Skeletal muscle tissue (tissue), 4 donors: ENCODE measurements around the gene LPAR5. TPM values are rescaled to one million over a fixed set of nuclear protein-coding genes. Genes with fewer than 3 reads are reported as not detected.
"Not testable (repeated sequence)": the region's sequence is repeated elsewhere in the genome, so short reads cannot be mapped to it uniquely, and the experiment has no call there.

ENCODE experiments used
- H3K27ac ChIP-seq: one replicate; pipeline ENCODE4 v1.7.0; 2013; ENCODE audit warnings: mild to moderate bottlenecking, low read depth, low read length, inconsistent platforms
- H3K27me3 ChIP-seq, 3 donors: one replicate each; pipeline ENCODE4 v1.7.0; 2013; ENCODE audit warnings: low read length in 3 of 3; ENCODE audit not compliant: control insufficient read depth in 3 of 3, insufficient read depth in 3 of 3
- H3K36me3 ChIP-seq, 3 donors: one replicate each; pipeline ENCODE4 v1.7.0; 2013; ENCODE audit warnings: low read length in 3 of 3; ENCODE audit not compliant: control insufficient read depth in 3 of 3, insufficient read depth in 3 of 3
- H3K4me1 ChIP-seq, 3 donors: one replicate each; pipeline ENCODE4 v1.7.0; 2013; ENCODE audit warnings: low read length in 3 of 3, mild to moderate bottlenecking in 3 of 3; ENCODE audit not compliant: control insufficient read depth in 3 of 3, insufficient read depth in 3 of 3
- H3K4me3 ChIP-seq, 3 donors: one replicate each; pipeline ENCODE4 v1.7.0; 2013; ENCODE audit warnings: low read length in 3 of 3
- H3K9ac ChIP-seq, 3 donors: one replicate each; pipeline ENCODE4 v1.7.0; 2013; ENCODE audit warnings: low read length in 3 of 3, mild to moderate bottlenecking in 3 of 3, moderate library complexity in 2 of 3, low read depth in 1 of 3
- H3K9me3 ChIP-seq, 3 donors: one replicate each; pipeline ENCODE4 v1.7.0; 2013; ENCODE audit warnings: low read length in 3 of 3; ENCODE audit not compliant: control insufficient read depth in 3 of 3
- total RNA-seq: library from RNA; depleted of rRNA; stranded (reverse); fragments of >200 nt; gene quantifications from one replicate; pipeline ENCODE4 v1.2.3, GENCODE V29; 2014
- donor health status: Osteomylitis.

The LPAR5 gene
- total RNA-seq, 1 donor from 2014 or later = 1.0 TPM

GRCh38 chr12:6592087-6592486 lies 43.7 kb downstream of the LPAR5 start:
- H3K9ac ChIP-seq = no peak overlapping the region
- no peaks in the 10 kb centered on the region for H3K4me1 ChIP-seq
- no peak overlapping the region for H3K4me3 ChIP-seq
- H3K9me3 ChIP-seq = no peaks in the 10 kb centered on the region
- H3K27ac ChIP-seq = no peak overlapping the region
- peaks cover 60 to 86% (median 79%) of the 10 kb centered on the region in 3 donors for H3K36me3 ChIP-seq
- no peaks in the 10 kb centered on the region for H3K27me3 ChIP-seq

DNA sequence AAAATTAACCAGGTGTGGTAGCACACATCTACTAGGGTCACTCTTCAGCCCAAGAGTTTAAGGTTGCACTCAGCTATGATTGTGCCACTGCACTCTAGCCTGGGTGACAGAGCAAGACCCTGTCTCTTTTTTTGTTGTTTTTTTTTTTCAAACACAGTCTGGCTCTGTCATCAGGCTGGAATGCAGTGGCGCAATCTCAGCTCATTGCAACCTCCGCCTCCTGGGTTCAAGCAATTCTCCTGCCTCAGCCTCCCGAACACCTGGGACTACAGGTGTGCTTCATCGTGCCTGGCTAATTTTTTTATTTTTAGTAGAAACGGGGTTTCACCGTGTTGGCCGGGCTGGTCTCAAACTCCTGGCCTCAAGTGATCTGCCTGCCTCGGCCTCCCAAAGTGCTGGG lies 49.2 kb downstream of the LPAR5 start:
- H3K9me3 ChIP-seq, H3K9ac ChIP-seq, H3K27ac ChIP-seq, H3K4me3 ChIP-seq, H3K27me3 ChIP-seq, H3K4me1 ChIP-seq: not testable (repeated sequence)
- H3K36me3 ChIP-seq = peaks cover 56 to 78% (median 75%) of the 10 kb centered on the region in 3 donors

GRCh38 chr12:6584293-6584692 lies 51.5 kb downstream of the LPAR5 start:
- H3K27ac ChIP-seq = no peak overlapping the region
- H3K9me3 ChIP-seq = no peaks in the 10 kb centered on the region
- H3K36me3 ChIP-seq = peaks cover 62 to 76% (median 74%) of the 10 kb centered on the region in 3 donors
- no peaks in the 10 kb centered on the region for H3K27me3 ChIP-seq
- no peak overlapping the region for H3K4me3 ChIP-seq
- no peaks in the 10 kb centered on the region for H3K4me1 ChIP-seq
- no peak overlapping the region for H3K9ac ChIP-seq

- H3K4me3 ChIP-seq = no peak overlapping the region
- no peaks in the 10 kb centered on the region for H3K27me3 ChIP-seq
- no peak overlapping the region for H3K9ac ChIP-seq
- H3K36me3 ChIP-seq = peaks cover 67 to 75% (median 74%) of the 10 kb centered on the region in 3 donors
- H3K4me1 ChIP-seq = no peaks in the 10 kb centered on the region
- no peaks in the 10 kb centered on the region for H3K9me3 ChIP-seq
- no peak overlapping the region for H3K27ac ChIP-seq
Observed at GRCh38 chr12:6582959-6583358, 52.8 kb downstream of the LPAR5 start.

DNA sequence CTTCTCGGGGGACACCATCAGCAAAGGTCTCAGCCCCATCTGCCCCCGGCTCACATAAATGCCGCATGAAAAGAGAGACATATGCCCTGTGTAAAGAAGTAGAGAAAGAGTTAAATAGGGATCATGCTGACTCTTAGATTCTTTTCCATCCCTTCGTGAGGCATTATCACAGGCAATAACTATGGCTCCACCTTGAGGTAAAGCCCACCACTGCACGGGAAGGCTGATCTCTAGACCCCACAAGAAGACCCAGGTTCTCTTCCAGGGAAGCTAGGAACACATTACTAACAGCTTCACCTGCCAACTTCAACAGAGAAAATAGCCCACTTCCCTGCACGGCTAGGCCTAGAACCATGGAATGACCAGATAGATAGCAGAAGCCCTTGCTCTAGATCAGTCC lies 53.6 kb downstream of the LPAR5 start:
- H3K9ac ChIP-seq = no peak overlapping the region
- H3K4me1 ChIP-seq = no peaks in the 10 kb centered on the region
- peaks cover 67 to 74% (median 74%) of the 10 kb centered on the region in 3 donors for H3K36me3 ChIP-seq
- no peak overlapping the region for H3K27ac ChIP-seq
- H3K27me3 ChIP-seq = no peaks in the 10 kb centered on the region
- no peaks in the 10 kb centered on the region for H3K9me3 ChIP-seq
- H3K4me3 ChIP-seq = no peak overlapping the region

DNA sequence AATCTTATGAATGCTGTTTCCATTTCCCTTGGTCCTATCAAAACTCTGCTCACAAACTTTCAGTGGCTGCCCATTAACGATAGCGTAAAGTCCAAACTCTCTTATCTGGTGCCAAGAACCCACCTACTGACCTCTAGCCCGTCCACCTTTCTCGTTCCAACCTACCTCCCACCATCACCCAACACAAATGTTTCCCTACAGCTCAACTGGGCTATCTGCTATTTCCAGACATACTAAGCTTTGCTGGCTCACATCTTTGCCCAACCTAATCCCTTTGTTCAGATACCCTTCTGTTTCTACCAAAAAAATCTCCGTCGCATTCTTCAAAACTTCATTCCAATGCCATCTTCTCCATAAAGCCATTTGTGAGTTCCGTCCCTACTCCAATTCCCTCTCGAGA lies 60.1 kb downstream of the LPAR5 start:
- H3K36me3 ChIP-seq = peaks cover 61 to 70% (median 61%) of the 10 kb centered on the region in 3 donors
- no peak overlapping the region for H3K9ac ChIP-seq
- H3K4me1 ChIP-seq = no peaks in the 10 kb centered on the region
- H3K4me3 ChIP-seq = no peak overlapping the region
- H3K27ac ChIP-seq = no peak overlapping the region
- H3K27me3 ChIP-seq = no peaks in the 10 kb centered on the region
- H3K9me3 ChIP-seq = no peaks in the 10 kb centered on the region

GRCh38 chr12:6574576-6575295 lies 61.0 kb downstream of the LPAR5 start:
- no peak overlapping the region for H3K4me3 ChIP-seq
- H3K36me3 ChIP-seq = peaks cover 61 to 72% (median 62%) of the 10 kb centered on the region in 3 donors
- no peaks in the 10 kb centered on the region for H3K4me1 ChIP-seq

DNA sequence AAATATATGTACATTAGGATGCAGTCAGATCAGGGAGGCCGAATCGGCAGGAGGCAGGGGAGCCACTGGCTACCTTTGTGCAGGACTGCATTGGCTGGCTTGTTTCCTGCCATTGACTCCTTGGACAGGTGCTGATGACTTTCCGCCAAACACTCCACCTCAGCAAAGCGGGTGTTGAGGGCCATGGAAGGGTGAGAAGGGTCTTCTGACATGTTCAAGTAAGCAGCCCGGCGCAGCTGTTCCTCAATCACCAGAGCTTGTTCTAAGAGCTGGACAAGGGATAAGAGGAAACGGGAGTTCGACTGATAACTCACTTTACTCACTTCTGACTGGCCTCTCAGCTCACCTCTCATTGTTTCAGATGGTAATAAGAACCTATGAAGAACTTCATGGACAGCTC lies 62.8 kb downstream of the LPAR5 start:
- Histone ChIP-seq H3K36me3 (peaks cover 52 to 68% (median 53%) of the 10 kb centered on the region in 3 donors), H3K27ac (no peak overlapping the region), H3K9me3 (no peaks in the 10 kb centered on the region), H3K4me1 (peaks cover 0 to 7% (median 0%) of the 10 kb centered on the region in 3 donors), H3K9ac (no peak overlapping the region), H3K27me3 (no peaks in the 10 kb centered on the region), H3K4me3 (no peak overlapping the region)

More at GRCh38 chr12:6574576-6575295, 61.0 kb downstream of the LPAR5 start:
- no peaks in the 10 kb centered on the region for H3K27me3 ChIP-seq
- no peak overlapping the region for H3K9ac ChIP-seq
- no peaks in the 10 kb centered on the region for H3K9me3 ChIP-seq
- no peak overlapping the region for H3K27ac ChIP-seq

DNA sequence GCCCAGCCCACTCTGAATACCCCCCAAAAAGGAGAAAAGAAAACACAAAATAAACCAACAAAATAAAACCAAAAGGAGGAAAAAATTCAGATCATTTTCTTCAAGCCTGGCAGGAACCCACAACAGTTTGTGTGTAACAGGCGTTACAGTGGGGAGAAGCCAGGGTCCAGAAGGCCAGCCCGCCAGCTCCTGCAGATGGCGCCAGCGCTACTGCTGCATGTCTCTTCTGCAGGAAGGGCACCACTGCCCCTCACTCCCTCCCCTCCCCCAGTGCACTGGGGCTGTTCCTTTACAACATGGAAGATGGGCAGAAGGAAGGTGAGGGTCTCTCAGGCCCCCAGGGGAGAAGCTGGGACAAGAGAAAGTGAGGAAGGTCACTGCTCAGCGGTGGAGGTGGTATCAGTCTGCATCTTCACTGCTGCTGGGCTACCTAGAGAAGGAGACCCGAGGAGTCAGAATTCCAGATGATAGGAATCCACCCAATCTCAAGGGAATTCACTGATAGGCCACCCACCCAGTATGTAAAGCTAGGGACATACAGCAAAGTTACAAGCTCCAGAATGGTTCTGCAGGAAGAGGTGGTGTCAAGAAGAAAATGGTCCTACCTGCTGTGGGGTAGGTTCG lies 65.4 kb downstream of the LPAR5 start:
- H3K4me3 ChIP-seq = no peak overlapping the region
- no peak overlapping the region for H3K9ac ChIP-seq
- H3K9me3 ChIP-seq = no peaks in the 10 kb centered on the region
- peaks cover 40 to 56% (median 44%) of the 10 kb centered on the region in 3 donors for H3K36me3 ChIP-seq
- no peak overlapping the region for H3K27ac ChIP-seq
- H3K4me1 ChIP-seq = peaks cover 10 to 18% (median 11%) of the 10 kb centered on the region in 3 donors
- no peaks in the 10 kb centered on the region for H3K27me3 ChIP-seq

DNA sequence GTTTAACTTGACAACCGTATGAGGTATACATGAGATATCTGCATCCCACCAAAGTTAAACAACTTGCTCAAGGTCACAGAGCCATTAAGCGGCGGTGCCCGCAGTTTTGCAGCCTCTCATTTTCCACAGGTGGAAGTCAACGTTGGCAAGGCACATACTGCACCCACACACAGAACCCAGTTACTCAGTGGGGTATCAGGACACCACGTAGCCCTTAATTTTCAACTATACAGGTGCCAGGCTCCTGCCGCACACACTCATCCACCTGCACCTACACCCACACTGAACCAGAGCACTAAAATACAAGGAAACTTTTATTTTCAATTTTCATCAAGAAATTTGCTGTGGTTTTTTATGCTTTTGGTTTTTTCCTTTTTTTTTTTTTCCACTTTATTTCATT lies 66.0 kb downstream of the LPAR5 start:
- Histone ChIP-seq H3K27ac (no peak overlapping the region), H3K36me3 (peaks cover 40 to 53% (median 41%) of the 10 kb centered on the region in 3 donors), H3K4me3 (no peak overlapping the region), H3K4me1 (peaks cover 10 to 18% (median 11%) of the 10 kb centered on the region in 3 donors), H3K27me3 (no peaks in the 10 kb centered on the region), H3K9ac (peak overlapping the region in 1 of 3 donors; percentile 16), H3K9me3 (no peaks in the 10 kb centered on the region)
